ENCODE data around the gene MIGA2.
"Not testable (repeated sequence)": the region's sequence is repeated elsewhere in the genome, so short reads cannot be mapped to it uniquely, and the experiment has no call there.

MIGA2 gene

GRCh38 chr9:129104051-129104450 lies 67.6 kb downstream of the MIGA2 start:
- Mint-ChIP-seq H3K36me3 (no peaks in the 10 kb centered on the region), H3K9me3 (ENCODE audit: low read depth) (no peaks in the 10 kb centered on the region), H3K4me3 (no peak overlapping the region), H3K4me1 (ENCODE audit: low read depth) (peaks cover 2% of the 10 kb centered on the region), H3K27me3 (no peaks in the 10 kb centered on the region), H3K27ac (no peak overlapping the region)

DNA sequence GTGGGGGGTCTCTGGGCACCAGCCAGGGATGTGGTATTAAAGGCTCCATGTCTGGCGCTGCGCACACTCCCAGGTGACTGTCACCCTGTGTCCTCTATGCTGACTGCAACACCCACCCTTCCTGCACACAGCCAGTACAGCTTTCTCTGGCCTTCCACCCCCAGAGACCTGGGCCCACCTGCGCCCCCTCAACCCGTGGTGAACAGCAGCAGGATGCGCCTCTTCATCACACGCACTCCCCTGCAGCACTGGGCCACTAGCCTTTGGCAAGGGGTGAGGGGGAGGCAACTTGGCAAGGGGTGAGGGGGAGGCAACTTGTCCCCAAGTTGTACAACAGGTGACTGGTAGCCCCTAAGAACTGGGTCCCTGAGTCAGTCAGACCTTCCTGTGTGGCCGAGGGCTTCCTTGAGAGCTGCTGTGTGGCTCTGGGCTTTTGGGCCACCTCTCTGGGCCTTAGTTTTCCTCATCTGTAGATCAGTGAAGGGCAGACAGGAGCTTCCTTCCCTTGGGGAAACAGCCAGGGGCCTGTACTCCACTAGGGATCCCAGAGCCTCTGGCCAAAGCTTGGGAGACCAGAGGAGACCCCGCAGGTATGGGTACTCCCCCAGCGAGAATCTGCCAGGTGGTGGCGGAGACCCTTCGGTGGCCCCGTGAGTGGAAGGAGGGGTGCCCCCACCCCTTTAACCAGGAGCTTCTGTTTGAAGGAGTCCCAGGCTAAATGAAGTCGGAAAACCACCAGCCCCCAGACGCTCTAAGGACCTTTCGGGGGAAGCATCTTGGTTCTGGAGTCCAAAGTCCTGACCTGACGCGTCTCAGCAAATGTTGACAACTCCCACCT lies 69.7 kb downstream of the MIGA2 start:
- H3K9me3 Mint-ChIP-seq (ENCODE audit: low read depth): no peaks in the 10 kb centered on the region
- H3K4me3 Mint-ChIP-seq: no peak overlapping the region
- no peaks in the 10 kb centered on the region for H3K36me3 Mint-ChIP-seq
- no peak overlapping the region for H3K27ac Mint-ChIP-seq
- H3K27me3 Mint-ChIP-seq: no peaks in the 10 kb centered on the region
- peaks cover 8% of the 10 kb centered on the region for H3K4me1 Mint-ChIP-seq (ENCODE audit: low read depth)

GRCh38 chr9:129107651-129108050 lies 71.2 kb downstream of the MIGA2 start:
- H3K4me3 Mint-ChIP-seq: no peak overlapping the region
- H3K4me1 Mint-ChIP-seq (ENCODE audit: low read depth): peaks cover 12% of the 10 kb centered on the region
- H3K27me3 Mint-ChIP-seq: no peaks in the 10 kb centered on the region
- no peaks in the 10 kb centered on the region for H3K36me3 Mint-ChIP-seq
- no peak overlapping the region for H3K27ac Mint-ChIP-seq
- no peaks in the 10 kb centered on the region for H3K9me3 Mint-ChIP-seq (ENCODE audit: low read depth)

DNA sequence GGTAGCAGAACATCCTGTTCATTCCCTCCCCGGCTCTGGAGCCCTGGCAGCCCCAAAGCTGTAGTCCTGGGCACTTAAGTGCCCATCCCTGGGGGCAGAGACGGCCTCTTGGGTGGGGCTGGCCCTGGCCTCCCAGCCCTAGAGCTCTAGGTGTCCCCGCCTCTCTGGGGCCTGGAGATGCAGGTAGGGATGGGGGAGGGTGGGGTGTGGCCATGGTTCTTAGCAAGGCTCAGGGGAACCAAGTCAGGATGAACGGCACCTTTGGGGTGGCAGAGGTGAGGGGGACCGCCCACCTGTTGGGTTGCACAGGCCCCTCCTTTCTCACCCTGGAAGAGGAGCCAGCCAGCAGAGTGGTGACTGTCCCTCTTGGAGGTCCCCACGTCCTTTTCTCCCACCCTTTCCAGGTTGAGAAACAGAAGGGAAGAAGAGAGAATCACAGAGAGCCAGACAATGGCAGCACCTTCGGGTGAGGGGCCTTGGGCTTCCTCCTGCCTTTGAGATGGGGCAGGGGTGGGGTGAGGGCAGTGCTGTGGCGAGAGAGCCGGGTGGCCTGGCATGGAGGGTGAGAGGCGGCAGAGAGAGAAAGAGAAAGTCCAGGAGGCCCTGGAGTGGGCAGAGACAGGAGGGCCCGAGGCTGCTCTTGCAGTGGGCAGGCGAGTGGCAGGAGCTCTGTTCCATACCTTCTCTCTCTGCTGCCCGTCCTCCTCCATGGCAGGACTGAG lies 71.8 kb downstream of the MIGA2 start:
- H3K4me1 Mint-ChIP-seq (ENCODE audit: low read depth): peaks cover 14% of the 10 kb centered on the region
- no peak overlapping the region for H3K4me3 Mint-ChIP-seq
- no peaks in the 10 kb centered on the region for H3K36me3 Mint-ChIP-seq
- H3K27me3 Mint-ChIP-seq: no peaks in the 10 kb centered on the region
- H3K27ac Mint-ChIP-seq: no peak overlapping the region
- H3K9me3 Mint-ChIP-seq (ENCODE audit: low read depth): no peaks in the 10 kb centered on the region

- H3K36me3 Mint-ChIP-seq: no peaks in the 10 kb centered on the region
- peak overlapping the region; percentile 74 for H3K4me3 Mint-ChIP-seq
- H3K4me1 Mint-ChIP-seq (ENCODE audit: low read depth): peaks cover 21% of the 10 kb centered on the region
- H3K27me3 Mint-ChIP-seq: no peaks in the 10 kb centered on the region
- H3K9me3 Mint-ChIP-seq (ENCODE audit: low read depth): no peaks in the 10 kb centered on the region
- no peak overlapping the region for H3K27ac Mint-ChIP-seq
Measured at GRCh38 chr9:129108805-129109536, 72.5 kb downstream of the MIGA2 start.

- Mint-ChIP-seq H3K27ac (no peak overlapping the region), H3K4me1 (ENCODE audit: low read depth) (peaks cover 25% of the 10 kb centered on the region)
Measured at GRCh38 chr9:129109537-129109903, 73.1 kb downstream of the MIGA2 start.

GRCh38 chr9:129109952-129110739 lies 73.7 kb downstream of the MIGA2 start:
- Mint-ChIP-seq H3K4me1 (ENCODE audit: low read depth) (peaks cover 31% of the 10 kb centered on the region), H3K27ac (no peak overlapping the region), H3K27me3 (no peaks in the 10 kb centered on the region), H3K36me3 (no peaks in the 10 kb centered on the region), H3K4me3 (peak overlapping the region; percentile 64), H3K9me3 (ENCODE audit: low read depth) (no peaks in the 10 kb centered on the region)

More at GRCh38 chr9:129109537-129109903, 73.1 kb downstream of the MIGA2 start:
- Mint-ChIP-seq H3K27me3 (no peaks in the 10 kb centered on the region), H3K36me3 (no peaks in the 10 kb centered on the region), H3K4me3 (peak overlapping the region; percentile 74), H3K9me3 (ENCODE audit: low read depth) (no peaks in the 10 kb centered on the region)

GRCh38 chr9:129110740-129111527 lies 74.5 kb downstream of the MIGA2 start, which contains the start of the genes CRAT and PTPA:
Gene CRAT, minus strand, starts transcription at chr9:129110793. Its CDS starts 284 bp downstream, at chr9:129110509.
Gene PTPA, plus strand, starts transcription at chr9:129111415. Its CDS starts 186 bp downstream, at chr9:129111601.
- Mint-ChIP-seq H3K9me3 (ENCODE audit: low read depth) (no peaks in the 10 kb centered on the region), H3K27ac (peak within 1 kb of the TSS; percentile 92), H3K36me3 (no peaks in the 10 kb centered on the region), H3K4me1 (ENCODE audit: low read depth) (peaks cover 36% of the 10 kb centered on the region), H3K4me3 (peak within 1 kb of the TSS; percentile 94), H3K27me3 (no peaks in the 10 kb centered on the region)

GRCh38 chr9:129111528-129112151 lies 75.2 kb downstream of the MIGA2 start:
- H3K36me3 Mint-ChIP-seq: no peaks in the 10 kb centered on the region
- peak overlapping the region; percentile 89 for H3K27ac Mint-ChIP-seq
- peak overlapping the region; percentile 94 for H3K4me3 Mint-ChIP-seq
- H3K4me1 Mint-ChIP-seq (ENCODE audit: low read depth): peaks cover 36% of the 10 kb centered on the region
- H3K9me3 Mint-ChIP-seq (ENCODE audit: low read depth): no peaks in the 10 kb centered on the region
- no peaks in the 10 kb centered on the region for H3K27me3 Mint-ChIP-seq

DNA sequence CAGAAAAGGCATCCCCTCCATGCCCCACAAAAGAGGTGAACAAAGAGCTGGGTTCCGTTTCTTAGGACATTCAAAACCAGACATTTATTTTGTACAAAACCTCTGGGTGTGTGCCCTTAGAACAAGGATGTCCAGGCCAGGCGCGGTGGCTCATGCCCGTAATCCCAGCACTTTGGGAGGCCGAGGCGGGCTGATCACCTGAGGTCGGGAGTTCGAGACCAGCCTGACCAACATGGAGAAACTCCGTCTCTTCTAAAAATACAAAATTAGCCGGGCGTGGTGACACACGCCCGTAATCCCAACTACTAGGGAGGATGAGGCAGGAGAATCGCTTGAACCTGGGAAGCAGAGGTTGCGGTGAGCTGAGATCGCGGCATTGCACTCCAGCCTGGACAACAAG lies 76.1 kb downstream of the MIGA2 start:
- H3K9me3 Mint-ChIP-seq (ENCODE audit: low read depth); H3K36me3 Mint-ChIP-seq; H3K27me3 Mint-ChIP-seq; H3K27ac Mint-ChIP-seq: not testable (repeated sequence)
- Mint-ChIP-seq H3K4me1 (ENCODE audit: low read depth) (peaks cover 36% of the 10 kb centered on the region), H3K4me3 (peak overlapping the region; percentile 94)

GRCh38 chr9:129113645-129114304 lies 77.3 kb downstream of the MIGA2 start:
- Mint-ChIP-seq H3K27ac (no peak overlapping the region), H3K4me1 (ENCODE audit: low read depth) (peaks cover 36% of the 10 kb centered on the region), H3K27me3 (no peaks in the 10 kb centered on the region), H3K36me3 (no peaks in the 10 kb centered on the region), H3K9me3 (ENCODE audit: low read depth) (no peaks in the 10 kb centered on the region), H3K4me3 (no peak overlapping the region)

DNA sequence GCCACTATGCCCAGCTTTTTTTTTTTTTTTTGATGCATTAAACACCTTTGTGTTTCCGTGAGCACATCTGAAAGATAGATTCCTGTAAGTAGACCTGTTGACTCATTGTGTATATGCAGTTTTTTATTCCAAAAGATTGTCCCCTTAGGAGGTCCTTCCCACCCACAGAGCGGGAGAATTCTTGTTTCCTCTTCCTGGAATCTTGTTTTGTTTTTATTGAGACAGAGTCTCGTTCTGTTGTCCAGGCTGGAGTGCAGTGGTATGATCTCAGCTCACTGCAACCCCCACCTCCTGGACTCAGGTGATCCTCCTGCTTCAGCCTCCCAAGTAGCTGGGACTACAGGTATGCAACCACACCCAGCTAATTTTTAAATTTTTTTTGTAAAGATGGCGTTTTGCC lies 82.4 kb downstream of the MIGA2 start:
- Mint-ChIP-seq H3K4me3 (no peak overlapping the region), H3K4me1 (ENCODE audit: low read depth) (peaks cover 17% of the 10 kb centered on the region), H3K27ac (no peak overlapping the region), H3K27me3 (no peaks in the 10 kb centered on the region), H3K9me3 (ENCODE audit: low read depth) (no peaks in the 10 kb centered on the region), H3K36me3 (peaks cover 3% of the 10 kb centered on the region)

DNA sequence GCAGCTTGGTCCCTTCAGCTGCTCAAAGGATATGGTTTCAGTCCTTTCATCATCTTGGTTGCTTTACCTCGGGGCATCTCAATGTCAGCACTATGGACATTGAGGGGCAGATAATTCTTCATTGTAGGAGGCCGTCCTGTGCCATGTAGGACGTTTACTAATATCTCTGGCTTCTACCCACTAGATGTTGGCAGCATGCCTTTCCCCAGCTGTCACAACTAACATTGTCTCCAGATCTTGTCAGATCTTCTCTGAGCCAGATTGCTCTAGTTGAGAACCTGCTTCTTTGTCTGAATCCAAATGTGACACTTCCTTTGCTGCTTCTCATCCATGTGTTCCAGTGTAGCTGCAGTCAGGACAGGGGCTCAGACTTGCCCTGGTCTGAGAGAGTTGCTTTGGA lies 85.1 kb downstream of the MIGA2 start:
- Mint-ChIP-seq H3K4me1 (ENCODE audit: low read depth) (no peaks in the 10 kb centered on the region), H3K27ac (no peak overlapping the region), H3K27me3 (no peaks in the 10 kb centered on the region), H3K4me3 (no peak overlapping the region), H3K36me3 (peaks cover 5% of the 10 kb centered on the region), H3K9me3 (ENCODE audit: low read depth) (no peaks in the 10 kb centered on the region)

Measured in activated naive CD8-positive, alpha-beta T cell (primary cell).